ENCODE data around the gene HMCN1. TPM values are rescaled to one million over a fixed set of nuclear protein-coding genes. Genes with fewer than 3 reads are reported as not detected.

HMCN1 gene
- total RNA-seq, 1 donor = under 0.01 TPM

DNA sequence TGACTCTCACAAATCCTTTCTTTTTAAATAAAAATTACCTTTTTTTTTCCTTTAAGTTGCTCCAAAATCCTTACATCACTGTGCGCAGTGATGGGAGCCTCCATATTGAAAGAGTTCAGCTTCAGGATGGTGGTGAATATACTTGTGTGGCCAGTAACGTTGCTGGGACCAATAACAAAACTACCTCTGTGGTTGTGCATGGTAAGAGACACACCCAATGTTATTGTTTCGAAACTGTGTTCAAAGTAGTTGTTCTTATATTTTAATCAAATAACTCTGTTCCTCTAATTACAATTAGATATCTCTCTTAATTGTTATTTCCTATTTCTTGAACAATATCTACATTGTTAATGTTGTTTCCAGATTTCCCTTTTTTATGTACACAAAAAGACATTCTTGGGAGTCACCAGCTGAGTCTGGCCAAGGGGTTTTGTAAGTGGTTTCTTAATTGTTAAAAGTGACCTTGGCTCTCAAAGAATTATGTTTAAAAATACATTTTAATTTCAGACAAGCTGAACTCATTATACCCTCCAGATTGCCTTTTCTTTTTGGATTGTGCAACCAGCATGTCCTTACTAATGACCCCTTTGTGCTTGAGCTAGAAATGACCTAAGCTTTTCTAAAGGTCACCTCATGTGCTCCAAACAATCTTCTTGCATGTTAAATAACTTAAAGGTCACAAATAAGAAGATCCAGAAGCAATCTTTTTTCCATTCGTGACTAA is 250.1 kb downstream of the HMCN1 start:
- Histone ChIP-seq H3K4me3 (ENCODE audit: low read length) (no peak overlapping the region), H3K27me3 (ENCODE audit: insufficient read depth, low read length) (no peaks in the 10 kb centered on the region), H3K4me1 (ENCODE audit: insufficient read depth, low read length) (no peaks in the 10 kb centered on the region), H3K9me3 (ENCODE audit: low read depth, low read length) (no peaks in the 10 kb centered on the region)

DNA sequence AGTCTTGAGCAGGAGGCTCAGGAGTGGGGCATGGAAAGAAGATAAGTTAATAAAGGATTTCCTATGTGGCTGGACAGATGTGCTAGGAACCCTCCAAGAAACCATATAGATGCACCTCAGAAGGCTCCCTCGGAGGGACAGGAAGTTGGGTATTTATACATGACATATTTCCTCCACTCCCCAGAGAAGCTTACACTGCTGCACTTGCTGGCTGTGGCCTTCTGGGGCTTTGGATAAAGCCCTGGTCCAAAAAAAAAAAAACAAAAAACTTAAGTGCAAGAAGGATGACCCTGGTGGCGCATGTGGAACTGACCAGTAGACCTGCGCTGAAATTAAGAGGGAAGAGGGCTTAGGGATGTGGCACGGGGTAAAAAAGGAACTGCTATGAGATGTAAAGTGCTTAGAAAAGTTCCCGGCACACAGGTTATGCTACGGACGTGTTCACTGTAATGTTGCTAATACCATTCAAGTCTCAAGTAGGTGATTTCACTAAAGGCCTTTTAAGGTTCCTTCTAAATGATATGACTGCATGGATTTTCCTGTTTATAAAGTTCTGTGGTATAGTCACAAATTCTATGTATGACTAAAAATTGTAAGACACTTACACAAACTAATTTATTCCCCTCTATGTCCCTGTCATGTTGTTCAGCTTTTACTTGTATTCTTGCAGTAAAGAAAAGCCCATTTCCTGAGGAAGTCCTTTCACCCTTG is 253.6 kb downstream of the HMCN1 start:
- H3K4me3 ChIP-seq (ENCODE audit: low read length) = no peak overlapping the region
- no peaks in the 10 kb centered on the region for H3K4me1 ChIP-seq (ENCODE audit: insufficient read depth, low read length)
- H3K9me3 ChIP-seq (ENCODE audit: low read depth, low read length) = no peaks in the 10 kb centered on the region
- no peaks in the 10 kb centered on the region for H3K27me3 ChIP-seq (ENCODE audit: insufficient read depth, low read length)

DNA sequence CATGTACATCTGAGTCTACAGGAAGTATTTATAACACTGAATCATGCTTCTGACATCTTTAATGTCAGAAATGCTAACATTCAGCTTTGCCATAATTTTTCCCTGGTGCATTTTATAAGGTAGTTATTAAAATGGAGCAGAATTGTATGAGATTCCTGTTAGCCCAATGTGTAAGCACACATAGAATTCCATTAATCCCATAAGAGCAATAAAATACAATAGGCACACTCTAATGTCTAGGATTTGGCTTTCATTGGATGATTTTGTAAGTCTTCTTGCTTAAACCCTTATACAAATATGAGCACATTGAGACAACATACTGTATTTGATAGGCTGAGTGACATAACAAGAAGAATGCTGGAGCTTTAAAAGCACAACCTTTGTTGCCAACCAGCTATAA is 256.4 kb downstream of the HMCN1 start:
- no peaks in the 10 kb centered on the region for H3K4me1 ChIP-seq (ENCODE audit: insufficient read depth, low read length)
- no peaks in the 10 kb centered on the region for H3K27me3 ChIP-seq (ENCODE audit: insufficient read depth, low read length)
- H3K4me3 ChIP-seq (ENCODE audit: low read length) = no peak overlapping the region
- H3K9me3 ChIP-seq (ENCODE audit: low read depth, low read length) = no peaks in the 10 kb centered on the region

DNA sequence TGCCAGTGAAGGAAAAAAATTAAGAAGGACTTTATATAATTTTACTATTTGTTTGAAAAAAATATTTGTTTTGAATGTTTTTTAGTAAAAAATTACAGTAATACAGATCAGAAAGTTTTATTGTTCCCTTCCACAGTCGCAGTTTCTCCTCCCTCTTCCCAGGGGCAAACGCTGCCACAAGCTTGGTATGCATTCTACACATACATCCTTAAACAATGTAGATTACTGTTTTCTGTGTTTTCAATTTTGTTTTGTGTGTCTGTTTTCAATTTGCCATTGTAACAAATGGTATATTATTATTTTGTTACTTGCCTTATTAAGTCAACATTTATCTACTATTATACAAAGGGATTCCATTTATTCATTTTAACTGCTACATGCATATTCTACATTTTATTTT is 257.1 kb downstream of the HMCN1 start:
- Histone ChIP-seq H3K4me3 (ENCODE audit: low read length) (no peak overlapping the region), H3K9me3 (ENCODE audit: low read depth, low read length) (no peaks in the 10 kb centered on the region), H3K27me3 (ENCODE audit: insufficient read depth, low read length) (no peaks in the 10 kb centered on the region), H3K4me1 (ENCODE audit: insufficient read depth, low read length) (no peaks in the 10 kb centered on the region)

DNA sequence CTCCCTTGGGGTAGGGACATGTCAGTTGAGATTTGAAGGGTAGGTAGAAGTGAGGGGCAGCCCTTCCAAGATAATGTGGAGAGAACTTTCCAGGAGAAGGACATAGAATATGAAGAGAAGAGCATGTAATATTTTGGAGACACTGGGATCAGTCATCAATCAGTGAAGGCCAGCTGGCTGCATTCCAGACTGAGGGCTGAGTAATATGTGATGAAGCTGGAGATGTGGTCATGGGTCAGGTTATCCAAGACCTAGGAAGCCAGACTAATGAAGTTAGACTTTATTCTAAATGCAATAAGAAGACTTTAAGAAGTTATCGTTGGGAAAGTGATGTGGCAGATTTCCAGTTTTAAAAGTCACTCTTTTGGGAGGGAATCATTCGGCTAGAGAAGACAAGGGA is 262.0 kb downstream of the HMCN1 start:
- no peaks in the 10 kb centered on the region for H3K27me3 ChIP-seq (ENCODE audit: insufficient read depth, low read length)
- no peak overlapping the region for H3K4me3 ChIP-seq (ENCODE audit: low read length)
- H3K4me1 ChIP-seq (ENCODE audit: insufficient read depth, low read length) = no peaks in the 10 kb centered on the region
- no peaks in the 10 kb centered on the region for H3K9me3 ChIP-seq (ENCODE audit: low read depth, low read length)

DNA sequence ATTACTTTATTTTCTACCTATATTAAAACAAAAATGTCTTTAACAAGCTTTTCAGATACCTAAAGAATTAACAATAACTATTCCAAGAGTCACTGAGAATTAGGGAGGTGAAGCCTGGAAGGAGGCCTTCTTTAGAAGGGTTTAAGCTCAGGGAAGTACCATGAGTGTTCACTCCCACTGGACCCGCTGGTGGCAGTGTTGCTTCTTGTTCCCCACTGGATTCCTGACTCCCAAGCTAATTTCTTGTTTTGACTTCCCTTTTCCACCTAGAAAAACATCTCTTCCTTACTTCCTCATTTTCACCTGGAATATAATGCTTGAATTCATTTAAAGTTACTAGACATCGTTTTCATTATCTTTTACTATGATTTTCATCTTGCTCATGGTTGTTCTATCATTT is 264.2 kb downstream of the HMCN1 start:
- H3K4me1 ChIP-seq (ENCODE audit: insufficient read depth, low read length) = no peaks in the 10 kb centered on the region
- H3K9me3 ChIP-seq (ENCODE audit: low read depth, low read length) = no peaks in the 10 kb centered on the region
- H3K27me3 ChIP-seq (ENCODE audit: insufficient read depth, low read length) = no peaks in the 10 kb centered on the region
- no peak overlapping the region for H3K4me3 ChIP-seq (ENCODE audit: low read length)

DNA sequence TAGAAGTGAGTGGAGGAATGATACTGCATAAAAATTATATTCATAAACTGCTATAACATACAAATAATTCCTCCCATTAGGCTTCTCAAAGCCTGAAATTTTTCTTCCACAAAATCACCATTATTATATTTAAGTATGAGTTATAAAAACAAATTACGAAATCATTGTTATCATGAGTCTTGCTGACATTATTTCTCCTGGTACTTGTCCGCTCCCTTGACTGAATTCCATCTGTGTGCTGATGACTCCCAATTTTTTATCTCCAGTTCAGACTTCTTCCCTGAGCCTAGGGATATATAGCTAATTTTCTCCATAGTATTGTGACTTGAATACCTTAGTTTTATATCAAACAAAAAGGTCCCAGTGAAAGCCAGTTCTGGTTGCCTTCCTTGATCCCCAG is 268.2 kb downstream of the HMCN1 start:
- H3K4me3 ChIP-seq (ENCODE audit: low read length) = no peak overlapping the region
- no peaks in the 10 kb centered on the region for H3K4me1 ChIP-seq (ENCODE audit: insufficient read depth, low read length)
- no peaks in the 10 kb centered on the region for H3K27me3 ChIP-seq (ENCODE audit: insufficient read depth, low read length)
- H3K9me3 ChIP-seq (ENCODE audit: low read depth, low read length) = no peaks in the 10 kb centered on the region

DNA sequence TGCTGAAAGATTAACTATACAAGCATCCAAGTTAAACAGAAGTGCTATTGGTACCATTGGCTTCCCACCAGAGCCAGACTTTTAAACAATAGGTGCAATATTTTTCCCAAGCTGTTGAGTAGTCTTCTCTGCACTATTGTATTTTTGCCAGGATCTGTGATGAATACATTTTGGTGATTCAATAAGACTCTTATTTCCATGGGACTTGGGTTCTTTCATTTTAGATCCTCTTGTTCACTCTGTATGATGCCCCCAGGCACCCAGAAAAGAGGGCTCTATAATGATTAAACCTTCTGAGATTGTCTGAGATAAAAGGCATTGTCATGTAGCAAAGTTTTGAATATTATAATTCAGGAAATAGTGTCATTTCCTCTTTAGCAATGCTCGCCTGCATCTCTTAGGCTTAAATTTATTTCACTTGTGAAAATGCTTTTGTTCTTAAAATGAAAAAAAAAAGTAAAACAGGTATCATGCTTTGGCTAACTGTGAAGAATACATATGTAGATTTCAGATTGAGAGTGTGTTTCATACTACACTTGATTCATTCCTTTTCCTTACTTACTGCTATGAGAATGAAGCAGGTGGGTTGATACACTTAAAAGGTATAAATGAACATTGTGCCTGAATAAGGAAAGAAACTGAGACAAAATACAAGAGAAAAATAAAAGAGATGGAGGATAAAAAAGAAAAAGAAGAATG is 275.0 kb downstream of the HMCN1 start:
- Histone ChIP-seq H3K27me3 (ENCODE audit: insufficient read depth, low read length) (no peaks in the 10 kb centered on the region), H3K4me3 (ENCODE audit: low read length) (no peak overlapping the region), H3K4me1 (ENCODE audit: insufficient read depth, low read length) (peaks cover 5% of the 10 kb centered on the region), H3K9me3 (ENCODE audit: low read depth, low read length) (no peaks in the 10 kb centered on the region)

DNA sequence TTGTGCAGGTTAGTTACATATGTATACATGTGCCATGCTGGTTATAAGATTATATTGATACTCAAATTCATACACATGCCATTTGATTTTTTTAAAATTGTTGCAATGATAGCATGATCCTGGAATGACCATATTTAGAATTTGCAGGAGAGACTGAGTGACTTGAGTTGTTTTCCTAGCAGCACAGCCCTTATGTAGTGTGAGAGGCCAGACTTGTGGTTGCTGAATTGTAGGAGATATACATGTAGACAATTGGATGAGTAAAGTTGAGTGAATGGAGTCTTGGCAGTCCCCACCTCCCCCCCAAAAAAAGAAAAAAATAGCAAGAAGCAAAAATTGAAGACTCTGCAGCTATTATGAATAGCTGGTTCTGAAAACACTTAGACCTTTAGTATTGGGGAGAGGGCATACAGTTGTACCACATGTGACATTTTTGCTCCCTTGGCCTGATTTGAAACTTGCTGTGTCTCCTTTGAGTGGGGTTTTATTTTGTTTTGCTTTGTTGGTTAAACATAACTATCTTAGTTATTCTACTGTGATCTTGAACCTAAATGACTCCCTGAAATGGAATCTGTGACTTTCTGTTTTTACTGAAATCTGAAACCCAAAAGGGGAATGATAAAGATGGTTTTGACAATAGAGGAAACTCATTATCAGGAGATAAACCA is 280.3 kb downstream of the HMCN1 start:
- Histone ChIP-seq H3K27me3 (ENCODE audit: insufficient read depth, low read length) (no peaks in the 10 kb centered on the region), H3K4me1 (ENCODE audit: insufficient read depth, low read length) (peaks cover 5% of the 10 kb centered on the region), H3K4me3 (ENCODE audit: low read length) (no peak overlapping the region), H3K9me3 (ENCODE audit: low read depth, low read length) (no peaks in the 10 kb centered on the region)

DNA sequence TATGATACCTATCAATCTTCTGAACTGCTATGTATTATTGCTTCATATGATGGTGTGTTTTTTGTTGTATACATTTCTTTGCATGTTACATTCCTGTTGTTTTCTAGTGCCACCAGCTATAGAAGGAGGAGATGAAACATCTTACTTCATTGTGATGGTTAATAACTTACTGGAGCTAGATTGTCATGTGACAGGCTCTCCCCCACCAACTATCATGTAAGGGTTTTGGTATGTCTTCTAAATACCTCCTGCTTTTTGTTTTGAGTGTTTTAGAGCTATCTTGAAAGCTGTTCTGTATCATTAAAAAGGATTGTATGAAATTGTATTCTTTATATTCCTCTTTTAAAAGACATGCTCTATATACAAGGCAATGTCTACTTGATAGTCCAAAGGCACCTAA is 282.7 kb downstream of the HMCN1 start:
- Histone ChIP-seq H3K9me3 (ENCODE audit: low read depth, low read length) (no peaks in the 10 kb centered on the region), H3K27me3 (ENCODE audit: insufficient read depth, low read length) (no peaks in the 10 kb centered on the region), H3K4me3 (ENCODE audit: low read length) (no peak overlapping the region), H3K4me1 (ENCODE audit: insufficient read depth, low read length) (no peaks in the 10 kb centered on the region)

DNA sequence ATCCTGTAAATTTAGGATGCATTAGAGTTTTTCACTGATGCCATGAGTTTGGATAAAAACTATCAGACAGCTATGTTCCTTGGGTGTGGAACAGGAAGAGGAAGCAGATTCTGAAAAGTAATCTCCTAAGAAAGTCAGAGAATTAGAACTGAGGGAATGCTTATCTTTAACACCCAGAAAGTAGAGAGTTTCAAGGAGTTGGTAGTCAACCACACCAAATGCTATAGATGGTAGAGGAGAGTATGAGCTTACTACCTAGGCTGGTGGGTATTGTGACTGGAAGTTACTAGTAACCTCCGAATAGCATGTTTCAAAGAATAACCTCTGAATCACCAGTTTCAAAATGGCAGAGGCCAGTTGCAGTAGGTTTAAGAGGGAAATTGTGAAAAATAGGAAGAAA is 288.0 kb downstream of the HMCN1 start:
- H3K4me1 ChIP-seq (ENCODE audit: insufficient read depth, low read length) = no peaks in the 10 kb centered on the region
- H3K27me3 ChIP-seq (ENCODE audit: insufficient read depth, low read length) = no peaks in the 10 kb centered on the region
- no peak overlapping the region for H3K4me3 ChIP-seq (ENCODE audit: low read length)
- H3K9me3 ChIP-seq (ENCODE audit: low read depth, low read length) = no peaks in the 10 kb centered on the region

DNA sequence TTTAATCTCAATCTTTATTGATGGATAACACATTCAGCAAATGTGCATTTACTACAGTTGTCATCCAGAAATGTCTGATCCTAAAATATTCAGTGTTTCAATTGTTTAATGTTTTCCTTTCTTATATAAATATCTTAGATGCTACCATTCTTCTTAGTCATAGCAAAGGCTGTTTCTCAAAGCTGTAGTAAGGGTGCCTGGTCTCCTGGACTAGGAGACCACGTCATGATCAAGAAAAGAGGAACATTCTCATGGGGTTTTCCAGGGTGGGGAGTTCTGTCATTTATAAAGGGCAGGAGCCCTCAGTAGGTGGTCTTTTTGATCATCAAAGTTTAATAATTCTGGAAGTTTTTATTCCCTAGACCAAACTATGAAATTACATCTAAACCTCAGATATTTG is 292.8 kb downstream of the HMCN1 start:
- no peaks in the 10 kb centered on the region for H3K4me1 ChIP-seq (ENCODE audit: insufficient read depth, low read length)
- H3K4me3 ChIP-seq (ENCODE audit: low read length) = no peak overlapping the region
- peaks cover 9% of the 10 kb centered on the region for H3K9me3 ChIP-seq (ENCODE audit: low read depth, low read length)
- H3K27me3 ChIP-seq (ENCODE audit: insufficient read depth, low read length) = no peaks in the 10 kb centered on the region

DNA sequence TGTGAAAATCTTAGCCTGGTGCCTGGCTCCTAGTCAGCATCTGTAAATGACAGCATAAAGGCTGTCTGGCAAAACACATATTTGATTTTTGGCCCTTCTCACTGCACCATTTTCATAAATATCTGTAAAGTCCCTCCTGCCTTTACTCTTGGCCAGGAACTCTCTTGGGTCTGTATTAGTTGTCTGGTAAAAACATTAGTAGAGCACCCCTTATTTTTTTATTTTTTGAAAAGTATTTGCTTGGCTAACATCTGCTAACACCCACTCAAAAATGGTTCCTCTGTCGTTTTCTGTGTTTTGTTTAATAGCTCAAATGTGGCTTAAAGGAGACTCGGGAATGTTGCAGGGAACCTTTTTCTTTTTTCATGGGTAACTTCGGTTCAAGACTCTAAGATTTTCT is 293.4 kb downstream of the HMCN1 start:
- H3K27me3 ChIP-seq (ENCODE audit: insufficient read depth, low read length) = no peaks in the 10 kb centered on the region
- H3K4me1 ChIP-seq (ENCODE audit: insufficient read depth, low read length) = no peaks in the 10 kb centered on the region
- H3K4me3 ChIP-seq (ENCODE audit: low read length) = no peak overlapping the region
- peaks cover 9% of the 10 kb centered on the region for H3K9me3 ChIP-seq (ENCODE audit: low read depth, low read length)

DNA sequence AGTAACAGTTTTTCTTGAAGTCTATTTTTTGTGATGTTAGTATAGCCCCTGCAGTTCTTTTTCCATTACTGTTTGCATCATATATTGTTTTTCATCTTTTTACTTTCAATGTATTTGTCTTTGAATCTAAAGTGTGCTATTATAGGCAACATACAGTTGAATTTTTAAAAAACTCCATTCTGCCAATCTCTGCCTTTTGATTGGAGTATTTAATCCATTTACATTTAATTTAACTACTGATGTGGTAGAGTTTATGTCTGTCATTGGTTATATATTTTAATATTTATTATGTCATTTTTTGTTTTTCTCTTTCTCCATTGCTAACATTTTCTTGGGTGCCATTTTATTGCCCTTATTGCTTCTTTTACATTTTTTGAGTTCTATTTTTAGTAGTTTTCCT is 296.3 kb downstream of the HMCN1 start:
- no peaks in the 10 kb centered on the region for H3K27me3 ChIP-seq (ENCODE audit: insufficient read depth, low read length)
- H3K9me3 ChIP-seq (ENCODE audit: low read depth, low read length) = peaks cover 9% of the 10 kb centered on the region
- H3K4me3 ChIP-seq (ENCODE audit: low read length) = no peak overlapping the region
- H3K4me1 ChIP-seq (ENCODE audit: insufficient read depth, low read length) = no peaks in the 10 kb centered on the region

DNA sequence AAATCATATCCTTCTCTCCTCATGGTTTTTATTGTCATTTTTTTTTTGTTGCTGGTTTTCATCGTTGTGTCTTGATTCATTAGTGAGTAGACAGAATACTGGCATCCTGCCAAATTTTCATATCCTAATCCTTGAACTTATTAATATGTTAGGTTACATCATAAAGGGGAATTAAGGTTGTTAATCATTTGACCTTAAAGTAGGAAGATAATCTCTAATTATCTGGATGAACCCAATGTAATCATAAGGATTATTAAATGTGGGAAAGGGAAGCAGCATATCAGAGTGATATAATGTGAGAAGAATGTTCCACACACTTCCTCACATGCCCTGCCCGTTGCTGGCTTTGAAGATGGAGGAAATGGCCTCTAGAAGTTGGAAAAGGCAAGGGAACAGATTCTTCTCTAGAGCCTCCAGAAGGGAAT is 299.7 kb downstream of the HMCN1 start:
- no peaks in the 10 kb centered on the region for H3K27me3 ChIP-seq (ENCODE audit: insufficient read depth, low read length)
- no peaks in the 10 kb centered on the region for H3K4me1 ChIP-seq (ENCODE audit: insufficient read depth, low read length)
- no peak overlapping the region for H3K4me3 ChIP-seq (ENCODE audit: low read length)
- peaks cover 9% of the 10 kb centered on the region for H3K9me3 ChIP-seq (ENCODE audit: low read depth, low read length)
